Uterus (tissue), 4 donors: ENCODE measurements around the gene CDH13. TPM values are rescaled to one million over a fixed set of nuclear protein-coding genes. Genes with fewer than 3 reads are reported as not detected.

Source experiments
- DNase-seq, 2 donors: peaks; one replicate each; pipeline ENCODE4 v3.0.0-alpha.2; 2019 to 2020
- H3K27ac ChIP-seq, 2 donors: fragments of 200-600 bp; sonication (generic); 1 replicate in 1 of 2; 2 replicates in 1 of 2; pipeline ENCODE4 v1.5.1; 2016 to 2018
- H3K27me3 ChIP-seq, 2 donors: fragments of 200-600 bp; sonication (generic); one replicate each; pipeline ENCODE4 v1.5.1; 2018 to 2019; ENCODE audit warnings: control low read depth in 1 of 2
- H3K36me3 ChIP-seq, 2 donors: fragments of 200-600 bp; sonication (generic); one replicate each; pipeline ENCODE4 v1.5.1; 2019; ENCODE audit warnings: control low read depth in 1 of 2
- H3K4me1 ChIP-seq, 2 donors: fragments of 200-600 bp; sonication (generic); one replicate each; pipeline ENCODE4 v1.5.1; 2018 to 2019; ENCODE audit warnings: control low read depth in 1 of 2
- H3K4me3 ChIP-seq, 2 donors: fragments of 200-600 bp; sonication (generic); 1 replicate in 1 of 2; 2 replicates in 1 of 2; pipeline ENCODE4 v1.5.1; 2018 to 2019; ENCODE audit warnings: mild to moderate bottlenecking in 1 of 2
- H3K9me3 ChIP-seq, 2 donors: fragments of 200-600 bp; sonication (generic); one replicate each; pipeline ENCODE4 v1.5.1; 2019; ENCODE audit warnings: control low read depth in 1 of 2
- POLR2A ChIP-seq, 2 donors: fragments of 450-650 bp; IDR thresholded peaks; one replicate each; pipeline ENCODE4 v1.6.1; 2016; ENCODE audit warnings: antibody characterized with exemption in 2 of 2, mild to moderate bottlenecking in 1 of 2, moderate library complexity in 1 of 2
- intact Hi-C: fragments of 100-400 bp; cut with DNase I; formaldehyde crosslinking; loops from one replicate; pipeline ENCODE4 v1.15.1; 2023; ENCODE audit warnings: low total_unique reads
- total RNA-seq, 4 donors: library from RNA; depleted of rRNA in 3 of 4; stranded (reverse); fragments of >200 nt in 3 of 4; gene quantifications; one replicate each; pipeline versions ENCODE4 v1.1.0 to v1.2.4, GENCODE V29; 2014 to 2023
- TF ChIP-seq, protein P1 (sequence below), 4 experiments: fragments of 200-600 bp in 2 of 4; fragments of 450-650 bp in 2 of 4; sonication (generic) in 2 of 4; IDR thresholded peaks; one replicate each; pipeline ENCODE4 v1.5.1; 2016 to 2019; ENCODE audit warnings: antibody characterized with exemption in 4 of 4, mild to moderate bottlenecking in 2 of 4, moderate library complexity in 1 of 4
- donor health status: DM: yes; HTN: yes; CAD: no.

Gene CDH13
- total RNA-seq, 4 donors from 2014 or later, result 49.1 to 99.4 (median 82.7) TPM

DNA sequence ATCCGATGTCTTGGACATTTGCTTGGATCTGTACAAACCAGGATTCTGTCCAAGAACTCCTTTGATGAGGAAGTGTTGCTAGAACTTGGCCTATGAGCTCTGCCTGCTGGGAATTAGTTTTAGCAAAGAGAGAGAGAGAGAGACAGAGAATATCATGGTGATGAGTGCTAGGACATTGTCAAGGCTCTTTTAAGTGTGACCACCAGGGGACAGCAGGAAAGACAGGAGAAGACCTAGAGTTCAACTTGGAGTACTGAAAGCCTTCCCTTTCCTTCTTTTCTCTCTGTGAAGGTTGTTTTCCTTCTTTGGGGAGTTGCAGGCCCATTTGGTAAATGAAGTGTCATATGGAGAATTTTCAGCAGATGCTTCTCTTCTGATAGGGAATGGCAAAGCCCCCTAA lies 791.8 kb downstream of the CDH13 start:
- Histone ChIP-seq H3K36me3 (no peaks in the 10 kb centered on the region), H3K4me1 (no peaks in the 10 kb centered on the region), H3K27me3 (no peaks in the 10 kb centered on the region), H3K9me3 (no peaks in the 10 kb centered on the region), H3K27ac (no peak overlapping the region), H3K4me3 (no peak overlapping the region)
- DNase-seq, result no peak
- TF ChIP-seq POLR2A (IDR thresholded peaks at IDR 0.05), result no peak
- TF ChIP-seq, protein P1, sequence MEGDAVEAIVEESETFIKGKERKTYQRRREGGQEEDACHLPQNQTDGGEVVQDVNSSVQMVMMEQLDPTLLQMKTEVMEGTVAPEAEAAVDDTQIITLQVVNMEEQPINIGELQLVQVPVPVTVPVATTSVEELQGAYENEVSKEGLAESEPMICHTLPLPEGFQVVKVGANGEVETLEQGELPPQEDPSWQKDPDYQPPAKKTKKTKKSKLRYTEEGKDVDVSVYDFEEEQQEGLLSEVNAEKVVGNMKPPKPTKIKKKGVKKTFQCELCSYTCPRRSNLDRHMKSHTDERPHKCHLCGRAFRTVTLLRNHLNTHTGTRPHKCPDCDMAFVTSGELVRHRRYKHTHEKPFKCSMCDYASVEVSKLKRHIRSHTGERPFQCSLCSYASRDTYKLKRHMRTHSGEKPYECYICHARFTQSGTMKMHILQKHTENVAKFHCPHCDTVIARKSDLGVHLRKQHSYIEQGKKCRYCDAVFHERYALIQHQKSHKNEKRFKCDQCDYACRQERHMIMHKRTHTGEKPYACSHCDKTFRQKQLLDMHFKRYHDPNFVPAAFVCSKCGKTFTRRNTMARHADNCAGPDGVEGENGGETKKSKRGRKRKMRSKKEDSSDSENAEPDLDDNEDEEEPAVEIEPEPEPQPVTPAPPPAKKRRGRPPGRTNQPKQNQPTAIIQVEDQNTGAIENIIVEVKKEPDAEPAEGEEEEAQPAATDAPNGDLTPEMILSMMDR (IDR thresholded peaks at IDR 0.05), result no peak
- intact Hi-C loops, result no loop called here

DNA sequence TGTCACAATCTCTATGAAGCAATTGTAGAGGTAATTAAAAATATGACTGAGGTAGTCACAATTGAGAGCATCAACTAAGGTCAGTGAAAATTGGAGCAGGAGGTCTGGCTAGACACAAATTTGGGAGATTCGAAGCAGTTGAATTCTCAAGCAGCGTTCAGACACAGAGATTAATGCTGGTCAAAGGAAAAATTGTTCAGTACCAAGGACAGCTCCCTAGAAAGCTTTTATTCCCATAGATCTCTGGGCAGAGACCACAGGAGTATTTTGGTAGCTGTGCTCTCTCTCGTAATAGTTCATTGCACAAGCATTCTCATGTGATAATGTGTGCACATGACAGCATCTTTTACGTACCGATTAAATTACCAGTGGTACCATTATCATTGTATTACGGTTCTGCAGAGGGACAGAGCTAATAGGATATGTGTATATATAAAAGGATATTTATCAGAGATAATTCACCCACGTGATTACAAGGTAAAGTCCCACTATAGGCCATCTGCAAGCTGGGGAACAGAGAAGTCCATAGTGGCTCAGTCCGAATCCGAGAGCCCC lies 793.5 kb downstream of the CDH13 start:
- DNase-seq, result no peak
- Histone ChIP-seq H3K4me1 (no peaks in the 10 kb centered on the region), H3K27me3 (no peaks in the 10 kb centered on the region), H3K36me3 (no peaks in the 10 kb centered on the region), H3K9me3 (no peaks in the 10 kb centered on the region), H3K4me3 (no peak overlapping the region), H3K27ac (no peak overlapping the region)
- intact Hi-C loops, result no loop called here
- TF ChIP-seq POLR2A (IDR thresholded peaks at IDR 0.05), result no peak
- TF ChIP-seq, protein P1 (IDR thresholded peaks at IDR 0.05), result no peak

DNA sequence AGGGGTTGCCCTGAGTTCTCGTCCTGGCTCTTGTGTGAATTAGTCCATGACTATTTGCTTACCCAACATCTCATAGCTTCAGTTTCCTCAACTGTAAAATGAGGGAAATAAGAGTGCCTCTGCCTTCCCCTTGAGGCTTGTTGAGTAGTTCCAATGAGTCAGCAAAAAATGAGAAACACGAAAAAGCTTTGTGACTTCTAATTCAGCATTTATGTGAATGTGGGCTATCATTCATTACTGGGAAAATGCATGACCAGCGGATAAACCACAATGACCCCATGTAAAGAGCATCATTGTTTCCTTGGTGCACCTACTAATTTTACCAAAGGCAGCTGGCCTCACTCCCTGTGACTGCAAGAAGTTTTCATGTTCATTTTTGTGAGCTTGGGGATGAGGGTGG lies 806.4 kb downstream of the CDH13 start:
- no peak overlapping the region for H3K4me3 ChIP-seq
- no peaks in the 10 kb centered on the region for H3K36me3 ChIP-seq
- DNase-seq, result no peak
- no peaks in the 10 kb centered on the region for H3K9me3 ChIP-seq
- no peaks in the 10 kb centered on the region for H3K4me1 ChIP-seq
- no peak overlapping the region for H3K27ac ChIP-seq
- TF ChIP-seq POLR2A (IDR thresholded peaks at IDR 0.05), result no peak
- TF ChIP-seq, protein P1 (IDR thresholded peaks at IDR 0.05), result no peak
- intact Hi-C loops, result no loop called here
- no peaks in the 10 kb centered on the region for H3K27me3 ChIP-seq

DNA sequence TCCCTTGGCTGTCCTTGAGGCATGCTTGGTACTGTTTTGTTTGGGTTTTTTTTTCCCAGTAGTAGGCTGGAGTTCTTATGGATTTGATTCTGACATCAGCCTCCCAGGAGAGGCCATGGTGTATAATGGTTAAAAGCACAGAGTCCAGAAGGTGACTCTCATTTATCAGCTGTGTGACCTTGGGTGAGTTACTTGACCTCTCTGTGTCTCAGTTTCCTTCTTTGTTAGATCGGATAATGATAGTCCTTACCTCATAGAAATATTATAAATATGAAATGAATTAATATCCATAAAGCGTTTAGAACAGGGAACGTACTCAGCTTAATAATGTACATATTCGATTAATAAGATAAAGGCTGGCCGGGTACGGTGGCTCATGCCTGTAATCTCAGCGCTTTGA lies 810.3 kb downstream of the CDH13 start:
- no peak for DNase-seq
- Histone ChIP-seq H3K9me3 (no peaks in the 10 kb centered on the region), H3K27me3 (no peaks in the 10 kb centered on the region), H3K4me3 (no peak overlapping the region), H3K27ac (no peak overlapping the region), H3K4me1 (no peaks in the 10 kb centered on the region), H3K36me3 (no peaks in the 10 kb centered on the region)
- TF ChIP-seq, protein P1 (IDR thresholded peaks at IDR 0.05), result no peak
- TF ChIP-seq POLR2A (IDR thresholded peaks at IDR 0.05), result no peak
- intact Hi-C loops, result no loop called here

DNA sequence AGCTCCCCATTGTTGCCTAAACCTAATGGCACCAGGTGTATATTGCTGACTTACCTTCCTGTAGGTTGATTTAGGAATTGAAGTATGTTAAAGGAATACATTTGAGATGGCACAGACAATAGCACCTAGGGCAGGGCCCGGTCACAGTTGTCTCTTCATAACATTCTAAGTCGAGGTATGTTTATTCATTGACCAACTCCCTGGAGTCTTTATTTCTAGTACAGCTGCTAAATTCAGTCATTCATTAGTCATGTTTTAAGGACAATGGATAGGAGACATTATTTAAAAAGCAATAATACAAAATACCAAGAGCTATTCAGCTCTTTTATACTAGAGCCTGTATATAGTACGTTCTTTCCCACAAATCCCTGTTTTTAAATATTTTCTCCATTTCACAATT lies 811.6 kb downstream of the CDH13 start:
- TF ChIP-seq, protein P1 (IDR thresholded peaks at IDR 0.05), result no peak
- no peak for TF ChIP-seq POLR2A (IDR thresholded peaks at IDR 0.05)
- H3K4me3 ChIP-seq, result no peak overlapping the region
- H3K9me3 ChIP-seq, result no peaks in the 10 kb centered on the region
- no peak overlapping the region for H3K27ac ChIP-seq
- intact Hi-C loops, result no loop called here
- no peaks in the 10 kb centered on the region for H3K36me3 ChIP-seq
- H3K4me1 ChIP-seq, result no peaks in the 10 kb centered on the region
- DNase-seq, result no peak
- H3K27me3 ChIP-seq, result no peaks in the 10 kb centered on the region
